Measurements from ENCODE around the gene SNX17. TPM values are rescaled to one million over a fixed set of nuclear protein-coding genes. Genes with fewer than 3 reads are reported as not detected.
A peak's percentile ranks its signal among the peaks of the same experiment; 100 is the strongest.

Gene SNX17
- total RNA-seq, 2 experiments from 2014 or later: 109 to 120 TPM

GRCh38 chr2:27380626-27381545 lies 10.5 kb downstream of the SNX17 start, which contains the start of gene ZNF513:
Gene ZNF513, minus strand, starts transcription at chr2:27380734. Its CDS starts 208 bp downstream, at chr2:27380526.
- ChIA-PET CTCF (interaction anchor here (0.8 to 1.8 kb wide), 6 partner anchors 13 to 303 kb away, joined by 3 to 7 read pairs (median 4); partner anchors contain the start of gene MPV17), POLR2A (no interaction called here)
- peak within 1 kb of the TSS; percentile 96 for H3K27ac Mint-ChIP-seq
- peak; percentile 92 for DNase-seq
- H3K9me3 Mint-ChIP-seq: no peaks in the 10 kb centered on the region
- H3K36me3 Mint-ChIP-seq (ENCODE audit: low read depth): peaks cover 62% of the 10 kb centered on the region
- no peaks in the 10 kb centered on the region for H3K27me3 Mint-ChIP-seq
- H3K4me1 Mint-ChIP-seq: peaks cover 31% of the 10 kb centered on the region
- H3K4me3 Mint-ChIP-seq: peak within 1 kb of the TSS; percentile 90

GRCh38 chr2:27381577-27382181 lies 11.3 kb downstream of the SNX17 start:
- Mint-ChIP-seq H3K9me3 (no peaks in the 10 kb centered on the region), H3K4me3 (peak overlapping the region; percentile 90), H3K36me3 (ENCODE audit: low read depth) (peaks cover 57% of the 10 kb centered on the region), H3K27ac (peak overlapping the region; percentile 93), H3K27me3 (no peaks in the 10 kb centered on the region), H3K4me1 (peaks cover 32% of the 10 kb centered on the region)
- no peak for DNase-seq
- POLR2A ChIA-PET: no interaction called here
- CTCF ChIA-PET: interaction anchor here (1.1 to 1.8 kb wide), 4 partner anchors 12 to 302 kb away, joined by 3 to 7 read pairs (median 4); no protein-coding TSS in a partner anchor

DNA sequence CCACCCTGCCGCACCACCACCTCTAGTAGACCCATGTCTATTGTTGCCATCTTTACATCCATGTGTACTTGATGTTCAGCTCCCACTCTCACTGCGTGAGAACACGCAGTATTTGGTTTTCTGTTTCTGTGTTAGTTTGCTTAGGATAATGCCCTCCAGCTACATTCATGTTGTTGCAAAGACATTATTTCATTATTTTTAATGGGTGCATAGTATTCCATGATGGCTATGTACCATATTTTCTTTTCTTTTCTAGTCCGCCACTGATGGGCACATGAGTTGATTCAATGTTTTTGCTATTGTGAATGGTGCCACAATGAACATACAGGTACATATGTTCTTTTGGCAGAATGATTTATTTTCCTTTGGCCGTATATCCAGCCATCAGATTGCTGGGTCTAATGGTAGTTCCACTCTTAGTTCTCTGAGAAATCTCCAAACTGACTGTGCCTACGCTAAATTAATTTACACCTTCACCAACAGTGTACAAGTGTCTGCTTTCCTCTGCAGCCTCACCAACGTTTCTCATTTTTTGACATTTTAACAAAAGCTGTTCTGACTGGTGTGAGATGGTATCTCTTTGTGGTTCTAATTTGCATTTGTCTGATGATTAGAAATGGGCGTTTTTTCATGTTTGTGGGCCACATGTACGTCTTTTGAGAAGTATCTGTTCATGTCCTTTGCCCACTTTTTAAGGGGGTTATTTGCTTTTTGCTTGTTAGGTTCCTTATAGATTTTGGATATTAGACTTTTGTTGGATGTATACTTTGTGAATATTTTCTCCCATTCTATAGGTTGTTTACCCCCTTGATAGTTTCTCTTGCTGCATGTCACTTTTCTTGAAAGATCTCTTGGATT lies 20.6 kb downstream of the SNX17 start:
- peaks cover 26% of the 10 kb centered on the region for H3K36me3 Mint-ChIP-seq (ENCODE audit: low read depth)
- ChIA-PET CTCF (interaction anchor here (0.6 to 1.5 kb wide), 2 partner anchors 16 to 316 kb away, joined by 3 read pairs; no protein-coding TSS in a partner anchor), POLR2A (no interaction called here)
- peak overlapping the region; percentile 90 for H3K27ac Mint-ChIP-seq
- DNase-seq: no peak
- H3K4me1 Mint-ChIP-seq: peaks cover 35% of the 10 kb centered on the region
- H3K9me3 Mint-ChIP-seq: no peaks in the 10 kb centered on the region
- peak overlapping the region; percentile 28 for H3K4me3 Mint-ChIP-seq
- no peaks in the 10 kb centered on the region for H3K27me3 Mint-ChIP-seq

DNA sequence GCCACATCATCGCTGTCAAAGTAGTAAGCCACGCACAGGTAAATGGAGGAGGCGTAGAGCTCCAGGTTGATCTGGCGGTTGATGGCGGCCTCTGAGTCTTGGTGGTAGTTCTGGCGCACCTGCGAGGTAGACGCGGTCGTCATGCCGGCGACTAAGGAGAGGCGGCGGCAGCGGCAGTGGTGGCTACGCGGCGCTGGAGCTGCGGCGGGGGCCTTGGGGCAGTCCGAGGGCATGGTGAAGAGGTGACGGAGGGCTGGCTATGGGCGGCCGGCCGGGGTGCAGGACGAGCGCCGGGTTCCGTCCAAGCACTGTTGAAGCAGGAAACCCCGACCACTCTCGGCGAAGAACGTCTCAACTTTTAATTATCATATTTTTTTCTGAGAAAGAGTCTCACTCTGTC lies 22.8 kb downstream of the SNX17 start:
- Mint-ChIP-seq H3K4me1 (peaks cover 39% of the 10 kb centered on the region), H3K27me3 (no peaks in the 10 kb centered on the region), H3K9me3 (no peaks in the 10 kb centered on the region), H3K36me3 (ENCODE audit: low read depth) (peaks cover 29% of the 10 kb centered on the region), H3K4me3 (no peak overlapping the region), H3K27ac (no peak overlapping the region)
- no peak for DNase-seq
- CTCF ChIA-PET: interaction anchor here (1.1 kb wide), 1 partner anchor 12 kb away, joined by 4 read pairs; no protein-coding TSS in a partner anchor
- POLR2A ChIA-PET: no interaction called here

GRCh38 chr2:27398962-27399361 lies 28.5 kb downstream of the SNX17 start:
- Mint-ChIP-seq H3K9me3 (no peaks in the 10 kb centered on the region), H3K4me1 (peaks cover 40% of the 10 kb centered on the region), H3K27ac (no peak overlapping the region), H3K36me3 (ENCODE audit: low read depth) (peaks cover 29% of the 10 kb centered on the region), H3K4me3 (no peak overlapping the region), H3K27me3 (no peaks in the 10 kb centered on the region)
- ChIA-PET POLR2A (no interaction called here), CTCF (interaction anchor here (0.9 to 1.6 kb wide), 2 partner anchors 8 to 11 kb away, joined by 3 to 5 read pairs; partner anchors contain the start of gene PPM1G)
- no peak for DNase-seq

DNA sequence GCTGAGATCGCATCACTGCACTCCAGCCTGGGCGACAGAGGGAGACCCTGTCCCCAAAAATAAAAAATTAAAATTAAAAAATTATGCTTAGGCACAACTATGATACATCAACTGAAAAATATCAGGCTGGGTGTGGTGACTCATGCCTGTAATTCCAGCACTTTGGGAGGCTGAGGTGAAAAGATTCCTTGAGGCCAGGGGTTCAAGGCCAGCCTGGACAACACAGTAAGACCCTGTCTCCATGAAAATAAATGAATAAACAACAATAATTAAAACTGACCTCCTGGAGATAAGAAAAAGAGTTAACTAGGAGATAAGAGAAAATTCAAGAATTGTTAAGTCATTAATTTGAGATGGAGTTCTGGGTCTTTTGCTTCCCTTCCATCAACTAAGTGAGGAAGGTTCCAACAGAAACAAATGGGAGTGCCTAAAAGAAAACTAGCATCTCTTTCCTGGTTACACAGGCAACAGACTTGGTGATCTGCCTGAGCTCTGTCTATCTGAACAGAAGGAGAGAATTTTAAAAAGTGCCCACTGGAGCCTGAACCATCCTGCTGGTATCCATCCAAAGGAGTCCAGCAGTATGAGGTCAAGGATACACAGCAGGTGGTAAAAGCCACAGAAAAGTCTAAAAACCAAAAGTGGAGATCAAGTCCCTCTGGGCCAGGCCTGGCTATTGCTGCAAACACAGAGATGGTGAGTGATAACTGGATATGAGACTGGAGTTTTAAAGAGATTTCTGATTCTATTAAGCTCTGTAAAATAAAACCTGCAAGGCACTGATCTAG lies 30.1 kb downstream of the SNX17 start:
- H3K27ac Mint-ChIP-seq: peak overlapping the region; percentile 64
- no peak overlapping the region for H3K4me3 Mint-ChIP-seq
- ChIA-PET POLR2A (no interaction called here), CTCF (interaction anchor here (0.5 to 1.3 kb wide), 3 partner anchors 19 to 283 kb away, joined by 3 read pairs; no protein-coding TSS in a partner anchor)
- peaks cover 45% of the 10 kb centered on the region for H3K4me1 Mint-ChIP-seq
- H3K36me3 Mint-ChIP-seq (ENCODE audit: low read depth): peaks cover 30% of the 10 kb centered on the region
- H3K27me3 Mint-ChIP-seq: no peaks in the 10 kb centered on the region
- H3K9me3 Mint-ChIP-seq: no peaks in the 10 kb centered on the region
- DNase-seq: no peak

DNA sequence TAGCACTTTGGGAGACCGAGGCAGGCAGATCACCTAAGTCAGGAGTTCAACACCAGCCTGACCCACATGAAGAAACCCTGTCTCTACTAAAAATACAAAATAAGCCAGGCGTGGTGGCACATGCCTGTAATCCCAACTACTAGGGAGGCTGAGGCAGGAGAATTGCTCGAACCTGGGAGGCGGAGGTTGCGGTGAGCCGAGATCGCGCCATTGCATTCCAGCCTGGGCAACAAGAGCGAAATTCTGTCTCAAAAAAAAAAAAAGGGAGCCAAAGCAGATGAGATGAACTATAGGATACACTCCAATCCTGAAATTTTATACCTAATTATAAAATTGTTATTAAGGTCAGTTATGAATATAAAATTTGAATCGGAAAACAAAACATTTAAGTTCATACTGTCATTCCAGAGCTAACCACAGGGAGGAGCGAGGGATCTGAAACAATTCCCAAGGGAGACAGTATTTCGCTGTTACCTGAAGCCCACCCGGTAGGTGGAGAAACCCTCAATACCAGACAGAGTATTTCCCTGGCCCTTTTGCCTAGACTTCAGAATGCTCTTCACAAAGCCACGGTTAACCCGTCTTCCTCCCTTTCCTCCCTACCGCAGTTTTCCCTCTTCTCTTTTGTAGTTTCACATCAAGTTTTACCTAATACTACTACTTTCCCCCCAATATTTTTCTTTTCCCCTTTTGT lies 37.5 kb downstream of the SNX17 start:
- ChIA-PET POLR2A (no interaction called here), CTCF (interaction anchor here (0.6 to 2.9 kb wide), 4 partner anchors 9 to 417 kb away, joined by 3 to 12 read pairs (median 5); partner anchors contain the start of genes EIF2B4 and NRBP1)
- Mint-ChIP-seq H3K9me3 (peaks cover 6% of the 10 kb centered on the region), H3K27ac (peak overlapping the region; percentile 89), H3K36me3 (ENCODE audit: low read depth) (peaks cover 19% of the 10 kb centered on the region), H3K4me1 (peaks cover 43% of the 10 kb centered on the region), H3K4me3 (peak overlapping the region; percentile 82), H3K27me3 (peaks cover 6% of the 10 kb centered on the region)
- DNase-seq: no peak

DNA sequence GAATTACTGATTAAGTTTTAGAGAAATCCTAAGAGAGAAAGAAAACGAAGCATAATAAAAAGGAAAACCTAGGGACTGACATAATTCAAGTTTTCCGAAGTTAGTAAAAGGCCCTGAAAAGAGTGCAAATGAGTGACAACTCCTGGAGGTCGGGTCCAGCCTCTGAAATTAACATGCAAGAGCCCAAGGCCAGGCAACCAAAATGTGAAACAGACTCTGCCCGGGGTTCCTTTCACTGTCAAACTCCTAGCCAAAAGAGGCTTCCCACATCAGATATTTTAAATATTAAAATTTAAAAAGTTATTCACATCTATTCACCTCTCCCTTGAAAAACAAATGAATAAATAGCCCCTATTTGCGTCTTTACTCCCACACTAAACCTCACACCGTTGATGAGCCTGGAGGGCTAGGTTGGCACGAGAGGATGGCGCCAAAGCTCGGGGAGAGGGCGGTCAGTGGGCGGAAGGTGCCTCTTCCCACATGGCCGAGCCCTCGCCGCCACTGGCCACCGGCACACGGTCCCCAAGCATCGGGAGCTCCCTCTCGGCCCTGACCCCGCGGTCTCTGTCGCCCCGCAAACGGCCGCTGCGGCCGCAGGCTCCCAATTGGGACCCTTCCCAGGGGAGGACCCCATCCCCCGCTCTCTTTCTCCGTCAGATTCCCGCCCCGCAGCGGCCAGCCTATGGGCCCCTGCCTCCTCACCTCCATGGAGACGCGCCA lies 38.3 kb downstream of the SNX17 start:
- POLR2A ChIA-PET: interaction anchor here (0.8 kb wide), 1 partner anchor 20 kb away, joined by 5 read pairs; the partner anchor contains the start of gene NRBP1
- Mint-ChIP-seq H3K27me3 (peaks cover 6% of the 10 kb centered on the region), H3K4me3 (peak overlapping the region; percentile 82), H3K9me3 (peaks cover 6% of the 10 kb centered on the region), H3K4me1 (peaks cover 38% of the 10 kb centered on the region), H3K27ac (peak overlapping the region; percentile 89), H3K36me3 (ENCODE audit: low read depth) (peaks cover 18% of the 10 kb centered on the region)
- DNase-seq: peak; percentile 25
- CTCF ChIA-PET: interaction anchor here (0.6 to 2.9 kb wide), 8 partner anchors 12 to 274 kb away, joined by 3 to 12 read pairs (median 4); partner anchors contain the start of genes NRBP1 and SNX17

DNA sequence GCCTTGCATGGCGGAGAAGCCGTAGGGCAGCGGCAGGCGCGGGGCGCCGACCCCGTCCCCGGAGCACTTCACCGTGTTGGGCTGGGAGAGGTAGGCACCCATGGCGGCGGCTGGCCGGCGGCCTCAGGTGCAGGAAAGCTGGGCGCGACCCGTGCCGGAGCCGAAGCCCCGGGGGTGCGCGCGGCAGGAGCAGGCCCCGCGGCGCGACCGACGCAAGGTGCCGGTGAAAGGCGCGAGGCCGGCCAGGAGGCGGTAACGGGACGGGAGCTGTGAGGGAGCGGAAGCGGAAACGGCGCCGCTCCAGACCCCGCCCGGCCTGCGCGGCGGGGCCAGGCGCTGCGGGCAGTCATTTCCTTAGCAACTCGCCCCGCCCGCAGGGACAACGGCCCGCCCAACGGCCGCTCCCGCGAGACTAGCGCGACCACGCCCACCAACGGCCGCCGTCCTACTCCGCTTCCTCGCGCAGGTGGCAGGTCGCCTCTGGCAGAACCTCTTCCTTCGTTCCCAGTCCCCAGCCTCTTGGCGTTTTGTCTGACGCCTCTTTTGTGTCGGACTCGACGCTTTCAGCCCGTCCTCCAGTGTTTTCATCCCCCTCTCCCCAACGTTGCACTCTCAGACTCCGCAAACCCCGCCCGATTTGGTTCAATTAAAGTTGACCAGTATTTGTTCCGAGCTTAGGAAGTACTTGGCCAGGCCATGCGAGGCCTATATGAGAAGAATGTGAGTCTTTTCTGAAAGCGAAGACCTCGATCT lies 39.1 kb downstream of the SNX17 start, which contains the start of gene PPM1G:
PPM1G (minus strand) TSS at position 271 of the 753 bp plus-strand sequence; CDS start at position 102, 169 bp downstream.
- CTCF ChIA-PET: interaction anchor here (0.6 to 2.9 kb wide), 13 partner anchors 11 to 274 kb away, joined by 3 to 12 read pairs (median 3); partner anchors contain the start of genes NRBP1 and SNX17

More for the DNA sequence above, 39.1 kb downstream of the SNX17 start, which contains the start of gene PPM1G:
- DNase-seq: peak; percentile 96
- POLR2A ChIA-PET: interaction anchor here (0.6 to 0.8 kb wide), 2 partner anchors 20 to 139 kb away, joined by 3 to 5 read pairs; partner anchors contain the start of gene NRBP1
- peak within 1 kb of the TSS; percentile 92 for H3K27ac Mint-ChIP-seq
- H3K27me3 Mint-ChIP-seq: peaks cover 6% of the 10 kb centered on the region
- H3K4me1 Mint-ChIP-seq: peaks cover 36% of the 10 kb centered on the region
- peaks cover 6% of the 10 kb centered on the region for H3K9me3 Mint-ChIP-seq
- H3K36me3 Mint-ChIP-seq (ENCODE audit: low read depth): peaks cover 15% of the 10 kb centered on the region
- peak within 1 kb of the TSS; percentile 82 for H3K4me3 Mint-ChIP-seq

All from activated CD4-positive, alpha-beta T cell treated with anti-CD3 and anti-CD28 coated beads, Interleukin-2, amount 10 ng/mL, durations not matched to agents 7 days and 5 days (primary cell).